CD4-positive, alpha-beta T cell treated with Interleukin-17A for 4 hours (primary cell): ENCODE data around the gene WSB2.

ENCODE experiments used
- DNase-seq: peaks from one replicate; pipeline ENCODE4 v3.0.0-alpha.2; 2020; ENCODE audit warnings: mixed read lengths

The WSB2 gene

GRCh38 chr12:118061873-118062843 is 1.2 kb upstream of the WSB2 start:
- DNase-seq = peak; percentile 23

GRCh38 chr12:118060301-118061010 is 523 bp downstream of the WSB2 start:
- DNase-seq = peak; percentile 41

- no peak for DNase-seq
These were observed 1.4 kb downstream of the WSB2 start for GRCh38 chr12:118059341-118060191.

GRCh38 chr12:118058881-118059280 is 2.1 kb downstream of the WSB2 start:
- DNase-seq = no peak

GRCh38 chr12:118058227-118058626 is 2.8 kb downstream of the WSB2 start:
- no peak for DNase-seq

GRCh38 chr12:118055865-118056773 is 4.9 kb downstream of the WSB2 start:
- no peak for DNase-seq

- peak; percentile 74 for DNase-seq
These were observed 5.8 kb downstream of the WSB2 start for GRCh38 chr12:118055144-118055557.

GRCh38 chr12:118053071-118053985 is 7.7 kb downstream of the WSB2 start:
- peak; percentile 16 for DNase-seq

- DNase-seq = no peak
These were observed 8.5 kb downstream of the WSB2 start for GRCh38 chr12:118052324-118053070.

- DNase-seq = no peak
These were observed 9.7 kb downstream of the WSB2 start for GRCh38 chr12:118050972-118051910.

- no peak for DNase-seq
These were observed 14.5 kb downstream of the WSB2 start for GRCh38 chr12:118046430-118046829.

- DNase-seq = no peak
These were observed 16.4 kb downstream of the WSB2 start for GRCh38 chr12:118044577-118044976.

GRCh38 chr12:118044075-118044474 is 16.9 kb downstream of the WSB2 start:
- no peak for DNase-seq

- no peak for DNase-seq
These were observed 18.9 kb downstream of the WSB2 start for GRCh38 chr12:118042091-118042490.

GRCh38 chr12:118038137-118038536 is 22.8 kb downstream of the WSB2 start:
- no peak for DNase-seq

- no peak for DNase-seq
These were observed 24.1 kb downstream of the WSB2 start for GRCh38 chr12:118036672-118037411.

- no peak for DNase-seq
These were observed 25.6 kb downstream of the WSB2 start for GRCh38 chr12:118035190-118036041.
